ENCODE data around the gene PRSS48. TPM values are rescaled to one million over a fixed set of nuclear protein-coding genes. Genes with fewer than 3 reads are reported as not detected.

PRSS48 gene
- total RNA-seq, 1 experiment from 2014 or later = not detected

- Histone ChIP-seq H3K4me2 (ENCODE audit: low read length) (no peak overlapping the region), H3K27ac (ENCODE audit: low read depth, low read length) (no peak overlapping the region), H2AFZ (ENCODE audit: low read depth, low read length, poor library complexity, severe bottlenecking) (no peak overlapping the region), H3K4me3 (replicated peaks in 1 of 2; ENCODE audit: low read depth in 1 of 2, low read length in 2 of 2) (no peak overlapping the region), H3K79me2 (ENCODE audit: insufficient read depth, low read length) (peaks cover 9% of the 10 kb centered on the region; the same call in 1 of the 2 replicates), H3K27me3 (ENCODE audit: insufficient read depth, low read length) (no peaks in the 10 kb centered on the region), H3K36me3 (ENCODE audit: control insufficient read depth in 1 of 2, insufficient read depth in 2 of 2, low read length in 2 of 2) (no peaks in the 10 kb centered on the region), H3K9me2 (ENCODE audit: insufficient read depth) (no peaks in the 10 kb centered on the region), H3K4me1 (ENCODE audit: control insufficient read depth in 1 of 2, insufficient read depth in 2 of 2, low read length in 2 of 2) (peaks cover 0 to 2% of the 10 kb centered on the region in 2 experiments; a peak in 1 of 4 replicates), H3K9ac (ENCODE audit: low read length) (no peak overlapping the region), H4K20me1 (ENCODE audit: insufficient read depth) (no peaks in the 10 kb centered on the region), H3K9me3 (ENCODE audit: control insufficient read depth in 1 of 2, insufficient read depth in 1 of 2, low read depth in 1 of 2, low read length in 2 of 2) (no peaks in the 10 kb centered on the region)
- BruUV-seq (replicated peaks) = no TSS peak
- ATAC-seq (no peak), DNase-seq (ENCODE audit: low read depth, low spot score) (no peak)
- POLR2A ChIA-PET = no interaction called here
- intact Hi-C loops (cut with micrococcal nuclease) = no loop called here
- TF ChIP-seq FOSL1 (IDR thresholded peaks at IDR 0.05; ENCODE audit: low read depth) (no peak), YY1 (IDR thresholded peaks at IDR 0.05; ENCODE audit: extremely low read depth, insufficient replicate concordance, low read depth, low read length) (no peak), EZH2phosphoT487 (IDR thresholded peaks at IDR 0.05; ENCODE audit: borderline replicate concordance) (no peak), SIN3A (IDR thresholded peaks at IDR 0.05; ENCODE audit: low read depth) (no peak)
- TF ChIP-seq, protein P1, sequence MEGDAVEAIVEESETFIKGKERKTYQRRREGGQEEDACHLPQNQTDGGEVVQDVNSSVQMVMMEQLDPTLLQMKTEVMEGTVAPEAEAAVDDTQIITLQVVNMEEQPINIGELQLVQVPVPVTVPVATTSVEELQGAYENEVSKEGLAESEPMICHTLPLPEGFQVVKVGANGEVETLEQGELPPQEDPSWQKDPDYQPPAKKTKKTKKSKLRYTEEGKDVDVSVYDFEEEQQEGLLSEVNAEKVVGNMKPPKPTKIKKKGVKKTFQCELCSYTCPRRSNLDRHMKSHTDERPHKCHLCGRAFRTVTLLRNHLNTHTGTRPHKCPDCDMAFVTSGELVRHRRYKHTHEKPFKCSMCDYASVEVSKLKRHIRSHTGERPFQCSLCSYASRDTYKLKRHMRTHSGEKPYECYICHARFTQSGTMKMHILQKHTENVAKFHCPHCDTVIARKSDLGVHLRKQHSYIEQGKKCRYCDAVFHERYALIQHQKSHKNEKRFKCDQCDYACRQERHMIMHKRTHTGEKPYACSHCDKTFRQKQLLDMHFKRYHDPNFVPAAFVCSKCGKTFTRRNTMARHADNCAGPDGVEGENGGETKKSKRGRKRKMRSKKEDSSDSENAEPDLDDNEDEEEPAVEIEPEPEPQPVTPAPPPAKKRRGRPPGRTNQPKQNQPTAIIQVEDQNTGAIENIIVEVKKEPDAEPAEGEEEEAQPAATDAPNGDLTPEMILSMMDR (IDR thresholded peaks at IDR 0.05 in 2 of 3, conservative IDR thresholded peaks at IDR 0.05 in 1 of 3; ENCODE audit: borderline replicate concordance in 1 of 3, insufficient read depth in 1 of 3, low read depth in 2 of 3, low read length in 2 of 3) = no peak
- CTCF ChIA-PET = no interaction called here
- RAD21 ChIA-PET (ENCODE audit: low non-redundant PET in 1 of 2, low total read pairs in 2 of 2, uncharacterized antibody in 2 of 2, unreplicated experiment in 2 of 2) = no interaction called here
Observed at GRCh38 chr4:151263455-151263854, 13.5 kb upstream of the PRSS48 start.

DNA sequence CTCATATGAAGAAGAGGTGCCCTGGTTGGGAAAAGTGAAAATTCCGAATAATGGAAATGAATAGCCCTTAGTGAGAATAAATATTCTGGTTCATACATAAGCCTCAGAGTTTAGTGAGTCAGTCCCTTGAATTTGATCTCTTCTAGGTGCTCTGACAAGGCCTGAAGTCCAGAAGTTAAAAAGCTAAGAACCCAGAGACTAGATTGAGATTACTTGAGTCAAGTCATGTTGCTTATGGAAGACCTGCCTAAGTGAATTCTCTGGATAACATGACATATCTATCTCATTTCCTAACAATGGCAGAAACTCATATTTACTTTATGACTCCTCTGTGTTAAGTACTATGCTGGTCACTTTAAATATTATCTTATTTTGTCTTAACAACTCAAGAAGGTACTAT is 10.5 kb upstream of the PRSS48 start:
- no peak for ATAC-seq
- BruUV-seq (replicated peaks) = no TSS peak
- CTCF ChIA-PET = no interaction called here

More for the DNA sequence above, 10.5 kb upstream of the PRSS48 start:
- Histone ChIP-seq H3K9me2 (ENCODE audit: insufficient read depth) (no peaks in the 10 kb centered on the region), H3K4me3 (replicated peaks in 1 of 2; ENCODE audit: low read depth in 1 of 2, low read length in 2 of 2) (no peak overlapping the region), H3K4me1 (ENCODE audit: control insufficient read depth in 1 of 2, insufficient read depth in 2 of 2, low read length in 2 of 2) (no peaks in the 10 kb centered on the region), H3K27me3 (ENCODE audit: insufficient read depth, low read length) (no peaks in the 10 kb centered on the region), H3K36me3 (ENCODE audit: control insufficient read depth in 1 of 2, insufficient read depth in 2 of 2, low read length in 2 of 2) (no peaks in the 10 kb centered on the region), H3K9ac (ENCODE audit: low read length) (no peak overlapping the region), H4K20me1 (ENCODE audit: insufficient read depth) (no peaks in the 10 kb centered on the region), H2AFZ (ENCODE audit: low read depth, low read length, poor library complexity, severe bottlenecking) (no peak overlapping the region), H3K79me2 (ENCODE audit: insufficient read depth, low read length) (peaks cover 5% of the 10 kb centered on the region; the same call in 1 of the 2 replicates), H3K9me3 (ENCODE audit: control insufficient read depth in 1 of 2, insufficient read depth in 1 of 2, low read depth in 1 of 2, low read length in 2 of 2) (no peaks in the 10 kb centered on the region), H3K4me2 (ENCODE audit: low read length) (no peak overlapping the region), H3K27ac (ENCODE audit: low read depth, low read length) (no peak overlapping the region)
- ChIA-PET RAD21 (ENCODE audit: low non-redundant PET in 1 of 2, low total read pairs in 2 of 2, uncharacterized antibody in 2 of 2, unreplicated experiment in 2 of 2) (no interaction called here), POLR2A (no interaction called here)
- intact Hi-C loops (cut with micrococcal nuclease) = no loop called here
- no peak for DNase-seq (ENCODE audit: low read depth, low spot score)
- TF ChIP-seq SRF (IDR thresholded peaks at IDR 0.05; ENCODE audit: low read depth) (no peak), TCF7L2 (IDR thresholded peaks at IDR 0.05; ENCODE audit: borderline replicate concordance, extremely low read depth, insufficient read depth, insufficient read length) (no peak), CBX3 (IDR thresholded peaks at IDR 0.05; ENCODE audit: low read depth) (no peak), RAD21 (IDR thresholded peaks at IDR 0.05; ENCODE audit: low read depth) (no peak), EGR1 (IDR thresholded peaks at IDR 0.05; ENCODE audit: low read depth) (no peak), POLR2A (IDR thresholded peaks at IDR 0.05; ENCODE audit: borderline replicate concordance, extremely low read depth, insufficient read depth, insufficient read length) (no peak), EZH2phosphoT487 (IDR thresholded peaks at IDR 0.05; ENCODE audit: borderline replicate concordance) (no peak), ZFX (IDR thresholded peaks at IDR 0.05) (no peak), ELF1 (IDR thresholded peaks at IDR 0.05; ENCODE audit: borderline replicate concordance, low read depth) (no peak)
- TF ChIP-seq, protein P2, sequence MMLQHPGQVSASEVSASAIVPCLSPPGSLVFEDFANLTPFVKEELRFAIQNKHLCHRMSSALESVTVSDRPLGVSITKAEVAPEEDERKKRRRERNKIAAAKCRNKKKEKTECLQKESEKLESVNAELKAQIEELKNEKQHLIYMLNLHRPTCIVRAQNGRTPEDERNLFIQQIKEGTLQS (IDR thresholded peaks at IDR 0.05) = no peak
- TF ChIP-seq, protein P3, sequence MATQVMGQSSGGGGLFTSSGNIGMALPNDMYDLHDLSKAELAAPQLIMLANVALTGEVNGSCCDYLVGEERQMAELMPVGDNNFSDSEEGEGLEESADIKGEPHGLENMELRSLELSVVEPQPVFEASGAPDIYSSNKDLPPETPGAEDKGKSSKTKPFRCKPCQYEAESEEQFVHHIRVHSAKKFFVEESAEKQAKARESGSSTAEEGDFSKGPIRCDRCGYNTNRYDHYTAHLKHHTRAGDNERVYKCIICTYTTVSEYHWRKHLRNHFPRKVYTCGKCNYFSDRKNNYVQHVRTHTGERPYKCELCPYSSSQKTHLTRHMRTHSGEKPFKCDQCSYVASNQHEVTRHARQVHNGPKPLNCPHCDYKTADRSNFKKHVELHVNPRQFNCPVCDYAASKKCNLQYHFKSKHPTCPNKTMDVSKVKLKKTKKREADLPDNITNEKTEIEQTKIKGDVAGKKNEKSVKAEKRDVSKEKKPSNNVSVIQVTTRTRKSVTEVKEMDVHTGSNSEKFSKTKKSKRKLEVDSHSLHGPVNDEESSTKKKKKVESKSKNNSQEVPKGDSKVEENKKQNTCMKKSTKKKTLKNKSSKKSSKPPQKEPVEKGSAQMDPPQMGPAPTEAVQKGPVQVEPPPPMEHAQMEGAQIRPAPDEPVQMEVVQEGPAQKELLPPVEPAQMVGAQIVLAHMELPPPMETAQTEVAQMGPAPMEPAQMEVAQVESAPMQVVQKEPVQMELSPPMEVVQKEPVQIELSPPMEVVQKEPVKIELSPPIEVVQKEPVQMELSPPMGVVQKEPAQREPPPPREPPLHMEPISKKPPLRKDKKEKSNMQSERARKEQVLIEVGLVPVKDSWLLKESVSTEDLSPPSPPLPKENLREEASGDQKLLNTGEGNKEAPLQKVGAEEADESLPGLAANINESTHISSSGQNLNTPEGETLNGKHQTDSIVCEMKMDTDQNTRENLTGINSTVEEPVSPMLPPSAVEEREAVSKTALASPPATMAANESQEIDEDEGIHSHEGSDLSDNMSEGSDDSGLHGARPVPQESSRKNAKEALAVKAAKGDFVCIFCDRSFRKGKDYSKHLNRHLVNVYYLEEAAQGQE (IDR thresholded peaks at IDR 0.05; ENCODE audit: low read depth) = no peak
